HTR-8/SVneo (cell line): ENCODE results near the gene CAGE1.
A peak's percentile ranks its signal among the peaks of the same experiment; 100 is the strongest.

ENCODE experiments used
- DNase-seq: peaks from one replicate; pipeline ENCODE4 v3.0.0; 2011; ENCODE audit warnings: low spot score, mixed read lengths; ENCODE audit not compliant: insufficient read length
- FAIRE-seq: peaks from 2 replicates; lab custom pipeline; 2011; peaks lifted over from hg19 to GRCh38; lab: Jason Lieb, UNC

CAGE1 gene

DNA sequence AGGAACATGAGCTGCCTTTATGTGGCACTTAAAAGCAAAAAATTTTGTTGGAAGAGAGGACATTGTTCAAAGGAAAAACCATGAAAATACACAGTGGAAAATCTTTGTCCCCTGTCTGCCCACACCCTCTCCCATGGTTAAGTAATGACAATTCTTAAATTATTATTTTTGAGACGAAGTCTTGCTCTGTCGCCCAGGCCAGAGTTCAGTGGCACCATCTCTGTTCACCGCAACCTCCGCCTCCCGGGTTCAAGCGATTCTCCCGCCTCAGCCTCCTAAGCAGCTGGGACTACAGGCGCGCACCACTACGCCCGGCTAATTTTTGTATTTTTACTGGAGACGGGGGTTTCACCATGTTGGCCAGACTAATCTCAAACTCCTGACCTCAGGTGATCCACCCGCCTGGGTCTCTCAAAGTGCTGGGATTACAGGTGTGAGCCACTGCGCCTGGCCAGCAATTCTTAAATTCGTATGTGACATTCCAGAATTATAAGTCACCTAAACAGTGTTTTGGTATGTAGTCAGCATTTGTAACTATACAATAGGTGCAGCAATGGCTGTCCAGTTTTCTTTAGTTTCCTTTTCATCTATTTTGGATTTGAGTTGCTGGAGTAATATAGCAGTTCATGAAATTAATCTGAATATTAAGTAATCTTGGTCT, 75.9 kb downstream of the CAGE1 start:
- DNase-seq (no peak), FAIRE-seq (no peak)

DNA sequence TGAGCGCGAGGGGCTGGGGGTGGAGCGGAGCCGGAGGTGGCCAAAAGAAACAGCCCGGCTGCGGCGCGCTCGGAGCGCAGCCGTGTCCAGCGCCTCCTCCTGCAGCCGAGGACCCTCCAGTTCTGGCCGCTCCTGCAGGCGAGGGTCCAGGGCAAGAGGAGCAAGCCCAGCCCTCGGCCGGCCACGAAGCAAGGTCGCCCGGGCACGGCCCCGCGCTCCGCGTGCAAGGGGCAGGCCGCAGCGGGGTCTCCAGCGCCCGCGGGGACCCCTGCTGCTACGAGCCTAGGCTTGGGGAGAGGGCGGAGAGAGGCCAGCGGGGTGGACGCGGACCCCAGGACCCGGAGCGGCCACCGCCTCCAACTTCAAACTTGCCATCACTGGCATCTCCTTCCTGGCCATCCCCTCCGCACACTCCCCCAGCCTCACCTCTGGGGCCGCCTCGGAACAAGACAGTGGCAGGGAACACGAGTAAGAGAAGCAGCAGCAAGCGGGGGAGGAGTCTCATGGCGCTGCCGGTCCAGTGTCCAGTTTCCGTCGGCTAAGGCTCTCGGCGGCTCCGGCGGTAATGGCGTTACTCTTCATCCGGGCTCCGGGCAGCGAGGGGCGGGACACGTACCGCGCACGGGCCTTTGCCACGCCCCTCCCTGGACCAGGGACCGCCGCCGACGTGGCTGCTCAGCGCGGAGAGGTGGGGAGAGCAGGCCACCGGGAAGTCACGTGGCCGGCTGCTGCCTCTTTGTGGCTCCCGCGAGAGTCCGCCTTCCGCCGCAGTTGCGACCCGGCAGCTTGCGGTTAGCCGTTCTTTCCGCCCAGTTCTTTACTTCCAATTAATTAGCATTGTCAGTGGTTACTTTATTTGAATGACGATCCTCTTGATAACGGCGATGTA, 76.7 kb downstream of the CAGE1 start, which contains the start of gene SSR1:
SSR1 (minus strand) TSS at position 584 of the 889 bp plus-strand sequence; CDS start at position 505, 79 bp downstream.
- peak; percentile 94 for FAIRE-seq
- DNase-seq: peak; percentile 98

DNA sequence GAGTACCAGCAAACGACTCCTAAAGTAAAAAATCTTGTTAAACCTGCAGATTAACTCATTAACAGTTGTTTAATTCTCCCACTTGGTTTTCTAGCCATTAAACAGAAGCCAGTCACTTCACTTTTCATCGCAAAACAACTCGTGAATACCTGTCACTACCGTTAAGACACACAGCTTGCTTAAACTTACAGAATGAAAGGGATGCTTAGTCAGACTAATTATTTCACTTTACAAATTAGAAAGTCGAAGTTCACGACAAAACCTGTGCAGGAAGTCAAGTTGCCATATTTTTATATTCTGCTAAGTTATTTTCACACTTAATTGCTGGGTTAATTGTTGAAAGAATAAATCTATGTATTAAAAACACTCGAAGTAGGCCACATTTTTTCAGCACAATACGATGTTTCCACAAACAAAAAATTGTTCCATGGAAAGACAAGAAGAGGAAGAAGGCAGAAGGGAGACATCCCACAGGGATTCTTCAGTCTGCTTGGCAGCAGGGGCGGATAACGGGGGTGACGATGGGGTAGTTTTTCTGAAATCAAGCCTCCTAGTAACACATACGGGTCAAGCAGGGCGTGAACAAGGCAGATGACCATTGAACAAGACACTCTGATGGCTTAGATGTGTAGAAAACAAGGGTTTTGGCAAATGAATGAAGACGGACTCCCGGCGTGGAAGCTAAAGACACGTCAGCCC, 77.5 kb downstream of the CAGE1 start:
- no peak for FAIRE-seq
- no peak for DNase-seq

DNA sequence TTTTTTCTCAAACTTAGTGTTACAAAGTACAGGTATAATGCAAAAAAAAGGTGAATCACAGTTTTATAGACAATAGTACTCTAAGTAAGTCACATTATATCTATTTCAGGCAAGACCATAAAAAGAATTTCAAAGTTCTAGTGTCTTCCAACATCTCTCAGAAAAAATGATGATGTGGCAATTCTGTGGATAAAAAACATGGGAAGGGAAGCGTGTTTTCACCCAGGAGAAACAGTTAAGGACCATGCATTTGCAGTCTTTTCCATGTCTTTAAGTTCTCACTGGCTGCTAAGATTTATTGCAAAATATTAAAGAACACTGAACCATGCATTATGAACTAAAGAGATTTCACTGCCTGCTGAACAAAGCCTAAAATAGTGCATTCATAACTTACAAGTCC, 78.4 kb downstream of the CAGE1 start:
- DNase-seq (no peak), FAIRE-seq (no peak)

DNA sequence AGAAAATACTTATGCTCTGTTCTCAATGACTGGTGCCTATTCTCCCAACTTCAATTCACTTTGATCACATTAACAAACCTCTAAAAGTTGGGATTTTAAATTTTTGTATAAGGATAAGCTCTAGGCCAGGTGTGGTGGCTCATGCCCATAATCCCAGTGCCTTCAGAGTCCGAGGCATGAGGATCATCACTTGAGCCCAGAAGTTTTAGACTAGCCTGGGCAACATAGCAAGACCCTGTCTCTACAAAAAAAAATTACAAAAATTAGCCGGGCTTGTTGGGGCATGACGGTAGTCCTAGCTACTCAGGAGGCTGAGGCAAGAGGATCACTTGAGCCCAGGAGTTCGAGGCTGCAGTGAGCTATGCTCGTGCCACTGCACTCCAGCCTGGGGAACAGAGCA, 80.5 kb downstream of the CAGE1 start:
- no peak for FAIRE-seq
- DNase-seq: no peak

DNA sequence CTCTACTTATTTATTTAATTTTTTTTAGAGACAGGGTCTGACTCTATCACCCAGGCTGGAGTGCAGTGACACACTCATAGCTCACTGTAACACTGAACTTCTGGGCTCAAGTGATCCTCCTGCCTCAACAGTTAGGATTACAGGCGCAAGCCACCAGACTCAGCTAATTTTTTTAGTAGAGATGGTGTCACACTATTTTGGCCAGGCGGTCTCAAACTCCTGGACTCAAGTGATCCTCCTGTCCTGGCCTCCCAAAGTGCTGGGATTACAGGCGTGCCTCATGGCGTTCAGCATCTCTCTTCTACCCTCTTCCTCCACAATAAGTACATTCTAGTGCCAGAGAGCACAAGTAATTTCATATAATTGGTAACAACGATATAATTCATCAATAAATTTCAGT, 82.0 kb downstream of the CAGE1 start:
- DNase-seq: no peak
- no peak for FAIRE-seq

DNA sequence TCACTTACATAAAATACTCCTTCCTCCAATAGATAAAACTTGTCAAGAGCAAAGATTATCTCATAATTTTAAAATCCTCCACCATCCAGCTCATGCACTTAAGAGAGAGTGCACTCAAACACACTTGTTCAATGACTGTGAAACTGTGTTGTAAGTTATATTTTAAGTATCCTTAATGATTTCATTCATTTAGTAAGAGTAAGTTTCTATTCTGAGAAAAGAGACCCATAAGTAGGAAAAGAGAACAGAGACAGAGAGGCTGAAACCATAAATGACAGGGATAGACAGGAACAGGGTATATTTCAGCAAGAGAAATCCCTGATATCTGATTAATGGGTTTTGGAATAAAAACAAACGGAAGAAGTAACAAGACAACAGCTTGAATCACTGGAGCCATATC, 84.7 kb downstream of the CAGE1 start:
- DNase-seq (no peak), FAIRE-seq (no peak)

DNA sequence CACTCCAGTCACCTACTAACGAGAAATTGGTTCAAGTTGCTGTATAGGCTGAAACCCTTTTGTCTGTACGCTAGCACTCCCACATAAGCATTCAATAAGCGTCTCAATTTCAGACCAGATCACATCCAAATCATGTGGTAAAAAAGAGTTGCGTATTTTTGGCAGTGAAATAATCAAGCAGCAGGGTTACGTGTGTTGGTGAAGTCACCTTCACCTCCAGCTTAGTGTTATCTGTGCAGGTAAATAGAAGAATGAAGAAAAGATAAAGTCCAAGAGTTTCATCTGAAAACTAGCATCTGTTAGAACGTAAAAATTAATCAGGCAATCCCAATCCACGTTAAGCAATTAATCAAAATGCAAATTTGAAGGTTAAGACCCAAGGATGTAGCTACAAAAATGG, 87.8 kb downstream of the CAGE1 start:
- DNase-seq: no peak
- no peak for FAIRE-seq

DNA sequence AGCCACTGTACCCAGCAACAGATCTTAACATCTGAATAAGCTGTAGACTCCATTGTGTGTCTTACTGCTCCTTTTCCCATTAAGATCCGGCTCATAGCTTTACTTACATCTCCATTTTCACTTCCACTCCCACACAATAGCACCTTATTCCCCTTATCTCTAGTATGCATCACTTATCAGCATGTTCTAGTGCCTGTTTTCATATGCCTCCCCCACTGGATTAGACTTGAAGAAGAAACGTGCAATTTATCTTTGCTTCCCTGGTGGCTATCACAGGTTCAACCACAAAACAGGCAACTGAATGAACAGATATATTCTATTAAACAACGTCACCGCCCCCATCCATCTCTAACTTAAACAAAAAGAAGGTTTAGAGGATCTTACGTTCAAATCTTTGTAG, 88.6 kb downstream of the CAGE1 start:
- peak; percentile 64 for FAIRE-seq
- no peak for DNase-seq

DNA sequence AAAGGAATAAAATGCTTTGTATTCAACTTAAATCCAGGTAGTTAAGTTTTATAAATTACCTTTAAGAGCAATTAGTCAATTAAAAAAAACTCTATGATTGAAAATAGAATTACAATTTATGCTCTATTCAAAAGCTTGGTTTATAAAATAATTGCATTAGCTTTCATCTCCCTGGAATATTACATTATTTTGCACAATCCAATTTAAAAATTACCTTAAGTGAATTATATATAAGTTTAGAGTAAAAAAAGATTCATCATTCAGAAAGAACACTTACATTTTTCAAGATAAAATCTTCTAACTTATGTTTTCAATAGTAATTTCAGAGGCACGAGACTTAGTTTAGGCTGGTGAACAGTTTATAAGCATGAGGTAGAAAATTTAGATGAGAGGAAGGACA, 91.4 kb downstream of the CAGE1 start:
- DNase-seq: no peak
- FAIRE-seq: no peak

DNA sequence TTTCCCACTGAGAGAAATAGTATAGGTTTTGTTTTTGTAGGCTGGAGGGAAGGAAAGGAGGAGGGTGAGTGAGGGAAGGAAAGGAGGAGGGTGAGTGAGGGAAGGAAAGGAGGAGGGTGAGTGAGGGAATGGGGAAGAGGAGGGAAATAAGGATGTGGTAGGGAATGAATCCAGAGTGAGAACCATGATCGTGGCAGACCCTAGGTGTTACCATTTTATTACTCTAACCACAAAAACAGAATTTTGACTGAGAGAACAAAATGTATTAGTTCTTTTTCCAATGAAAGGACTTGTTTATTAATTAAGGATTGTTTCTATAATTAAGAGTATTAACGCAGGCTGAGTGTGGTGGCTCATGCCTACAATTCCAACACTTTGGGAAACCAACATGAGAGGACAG, 92.9 kb downstream of the CAGE1 start:
- no peak for FAIRE-seq
- DNase-seq: no peak

DNA sequence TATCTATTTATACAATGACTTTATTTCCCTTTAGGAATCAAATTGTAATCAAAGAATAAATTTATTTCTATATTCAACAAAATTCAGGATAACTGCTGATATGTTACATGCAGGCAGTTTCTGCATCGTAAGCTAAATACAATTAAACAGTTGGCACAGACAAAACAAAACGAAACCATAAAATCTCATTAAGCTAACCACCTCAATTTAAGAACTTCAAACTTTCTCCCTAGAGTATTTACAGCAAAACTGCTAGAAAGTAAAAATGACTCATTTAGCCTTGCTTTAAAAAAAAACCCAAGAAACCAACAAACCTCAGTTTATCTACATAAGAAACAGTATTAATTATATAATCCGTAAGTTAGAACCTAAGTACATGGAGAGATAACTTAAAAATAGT, 93.6 kb downstream of the CAGE1 start:
- DNase-seq (no peak), FAIRE-seq (no peak)

DNA sequence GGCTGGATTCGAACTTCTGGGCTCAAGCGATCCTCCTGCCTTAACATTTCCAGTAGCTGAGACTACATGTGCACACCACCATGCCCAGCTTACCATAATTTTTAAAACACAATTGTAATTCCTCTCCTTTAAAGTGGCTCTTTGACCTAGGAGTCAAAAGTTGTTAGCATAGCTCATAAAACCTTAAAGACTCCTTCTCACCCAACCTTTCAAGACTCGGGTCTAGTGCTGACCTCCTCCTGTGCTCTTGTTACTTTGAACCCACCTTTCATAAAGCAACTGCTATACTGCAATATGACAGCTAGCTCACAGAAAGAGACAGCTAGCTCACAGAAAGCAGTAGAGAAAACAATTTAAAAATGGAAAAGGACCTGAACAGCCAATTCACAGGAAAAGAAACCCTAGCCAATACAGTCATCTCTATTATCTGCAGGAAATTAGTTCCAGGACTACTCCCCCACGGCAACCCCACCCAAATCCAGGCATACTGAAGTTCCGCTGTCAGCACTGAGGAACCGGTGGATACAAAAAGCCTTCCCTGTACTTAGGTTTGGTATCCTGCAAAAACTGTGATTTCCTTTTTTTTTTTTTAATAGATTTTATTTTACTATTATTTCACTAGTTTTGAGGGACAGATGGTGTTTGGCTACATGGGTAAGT, 96.8 kb downstream of the CAGE1 start:
- DNase-seq (no peak), FAIRE-seq (no peak)

DNA sequence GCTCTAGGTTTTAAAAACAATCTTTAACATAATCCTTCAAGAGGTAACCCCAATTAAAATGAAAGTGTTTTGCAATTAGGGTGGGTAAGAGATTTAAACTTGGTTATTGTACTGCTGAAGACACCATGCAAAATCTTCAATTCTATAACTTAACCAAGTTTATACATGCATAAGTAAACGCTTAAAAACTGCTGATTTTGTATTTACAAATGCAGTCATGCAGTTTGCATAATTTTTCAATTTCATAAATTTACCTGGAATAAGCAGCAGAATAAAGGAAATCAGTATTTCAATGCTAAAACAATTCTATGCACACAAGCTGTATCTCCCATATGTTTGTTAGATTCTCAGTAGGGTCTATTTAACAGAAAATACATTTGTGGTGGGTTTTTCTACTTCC, 99.5 kb downstream of the CAGE1 start:
- no peak for DNase-seq
- no peak for FAIRE-seq

DNA sequence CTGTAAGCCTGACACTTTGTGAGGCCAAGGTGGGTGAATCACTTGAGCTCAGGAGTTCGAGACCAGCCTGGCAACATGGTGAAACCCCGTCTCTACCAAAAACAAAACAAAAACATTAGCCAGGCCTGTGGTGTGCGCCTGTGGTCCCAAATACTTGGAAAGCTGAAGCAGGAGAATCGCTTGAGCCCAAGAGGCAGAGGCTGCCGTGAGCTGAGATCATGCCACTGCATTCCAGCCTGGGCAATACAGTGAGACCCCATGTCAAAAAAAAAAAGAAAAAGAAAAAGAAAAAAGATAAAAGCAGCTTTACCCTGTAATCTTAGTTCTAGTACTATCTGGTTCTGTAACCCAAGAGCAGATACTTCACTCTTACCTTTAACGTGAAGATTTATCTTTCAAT, 104.1 kb downstream of the CAGE1 start:
- DNase-seq (no peak), FAIRE-seq (no peak)

DNA sequence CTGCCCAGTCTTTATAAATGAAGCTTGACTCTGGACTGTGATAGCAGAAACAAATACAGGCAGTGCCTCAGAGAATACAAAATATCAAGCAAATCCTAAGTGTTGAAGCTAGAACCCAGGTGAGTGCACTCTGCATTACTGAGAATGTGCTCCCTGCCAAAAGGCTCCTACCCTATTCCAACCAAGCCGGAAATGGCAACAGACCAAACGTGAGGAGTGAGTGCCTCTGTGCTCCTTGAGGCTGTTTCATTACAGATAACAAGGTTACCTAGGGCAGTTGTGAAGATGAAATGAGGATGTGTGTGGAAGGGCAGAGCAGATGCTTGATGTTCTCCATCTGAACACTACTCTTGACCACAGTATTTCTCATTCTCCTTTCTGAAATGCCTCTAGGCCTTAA, 105.9 kb downstream of the CAGE1 start:
- DNase-seq: no peak
- FAIRE-seq: no peak

DNA sequence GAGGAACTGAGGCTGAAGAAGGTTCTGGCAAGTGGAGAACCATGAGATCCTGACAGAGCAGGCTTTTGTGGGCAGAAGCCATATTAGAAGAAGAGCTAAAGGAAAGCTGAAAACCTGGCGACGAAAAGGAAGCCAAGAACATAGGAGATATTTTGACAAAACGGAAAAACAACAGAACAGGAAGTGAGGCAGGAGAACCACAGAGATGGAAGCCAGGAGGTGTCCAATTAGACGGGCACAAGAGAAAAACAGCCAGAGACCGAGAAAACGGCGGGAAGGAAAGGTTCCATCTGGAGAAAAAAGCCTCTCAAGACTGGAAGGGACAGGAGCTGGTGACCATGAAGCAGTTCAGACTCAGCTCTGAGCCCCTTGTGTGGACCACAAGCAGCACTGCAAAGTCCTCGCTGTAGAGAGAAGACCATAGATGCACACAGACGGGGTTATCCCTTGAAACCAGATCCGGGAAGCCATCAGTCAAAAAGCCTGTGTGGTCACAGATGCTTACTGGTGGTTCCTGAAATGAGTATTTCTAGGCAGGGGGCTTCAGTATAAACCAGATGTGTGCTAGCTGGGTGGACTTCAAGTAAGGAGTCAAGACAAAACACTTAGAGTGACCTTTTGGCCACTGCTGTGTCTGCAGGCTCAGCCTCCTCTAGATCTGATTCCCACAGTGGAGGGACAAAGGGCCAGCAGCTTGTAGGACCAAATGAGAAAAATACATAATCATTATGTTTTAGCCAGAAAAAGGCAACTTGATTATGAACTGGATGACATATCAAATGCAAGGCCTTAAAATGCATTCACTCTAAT, 107.2 kb downstream of the CAGE1 start:
- no peak for DNase-seq
- FAIRE-seq: no peak
